Colonic mucosa (tissue), 4 donors: ENCODE measurements around the gene GNA14. TPM values are rescaled to one million over a fixed set of nuclear protein-coding genes. Genes with fewer than 3 reads are reported as not detected.

ENCODE experiments used
- DNase-seq: peaks from one replicate; pipeline ENCODE4 v3.0.0-alpha.2; 2020
- H3K27ac ChIP-seq: fragments of 200-600 bp; one replicate; pipeline ENCODE4 v1.8.0; 2021
- H3K27me3 ChIP-seq: fragments of 200-600 bp; one replicate; pipeline ENCODE4 v1.8.0; 2021
- H3K36me3 ChIP-seq: fragments of 200-600 bp; one replicate; pipeline ENCODE4 v1.8.0; 2021
- H3K4me1 ChIP-seq: fragments of 200-600 bp; one replicate; pipeline ENCODE4 v1.8.0; 2021; ENCODE audit warnings: mild to moderate bottlenecking
- H3K4me3 ChIP-seq: fragments of 200-600 bp; one replicate; pipeline ENCODE4 v1.8.0; 2021
- H3K9ac ChIP-seq, 2 donors: one replicate each; pipeline ENCODE4 v1.7.0; 2013; ENCODE audit warnings: control low read depth in 2 of 2, low read depth in 2 of 2, low read length in 2 of 2
- H3K9me3 ChIP-seq: fragments of 200-600 bp; one replicate; pipeline ENCODE4 v1.8.0; 2021
- intact Hi-C: fragments of 100-400 bp; cut with DNase I; formaldehyde crosslinking; loops from one replicate; pipeline ENCODE4 v1.14.1; 2022
- total RNA-seq, 2 donors: library from RNA; stranded (reverse); fragmentation: NEBNext Ultra II Directional in 1 of 2; extraction: Animal tissue kit (Norgen Biotek cat#: 25700) in 1 of 2; gene quantifications; one replicate each; pipeline ENCODE4 v1.2.1, GENCODE V29; 2021
- TF ChIP-seq, protein P1 (sequence below): fragments of 200-600 bp; IDR thresholded peaks from one replicate; pipeline ENCODE4 v1.8.0; 2022; ENCODE audit warnings: antibody characterized with exemption, mild to moderate bottlenecking
- donor health status: healthy.
- donor health status: DM: no; HTN: no; CAD: no.
- donor health status: DM: no; HTN: no; CAD: no.

GNA14 gene
- total RNA-seq, 2 donors from 2014 or later, result 7.9 to 11.7 TPM

GRCh38 chr9:77543131-77543822 lies 104.8 kb downstream of the GNA14 start:
- intact Hi-C loops, result no loop called here

DNA sequence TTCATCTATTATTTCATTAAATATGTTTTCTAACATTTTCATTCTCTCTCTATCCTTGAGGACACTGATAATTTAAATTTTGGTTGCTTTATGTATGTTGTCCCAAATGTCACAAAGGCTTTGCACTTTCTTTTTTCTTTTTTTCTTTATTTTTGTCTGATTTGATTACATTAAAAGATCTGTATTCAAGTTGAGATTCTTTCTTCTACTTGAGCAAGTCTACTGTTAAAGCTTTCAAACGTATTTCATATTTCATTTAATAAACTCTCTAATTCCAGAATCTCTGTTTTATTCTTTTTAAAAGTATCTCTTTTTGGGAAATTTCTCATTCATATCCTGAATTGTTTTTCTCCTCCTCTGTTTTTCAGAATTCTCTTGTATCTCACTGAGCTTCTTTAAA lies 106.5 kb downstream of the GNA14 start:
- no peak overlapping the region for H3K27ac ChIP-seq
- TF ChIP-seq, protein P1, sequence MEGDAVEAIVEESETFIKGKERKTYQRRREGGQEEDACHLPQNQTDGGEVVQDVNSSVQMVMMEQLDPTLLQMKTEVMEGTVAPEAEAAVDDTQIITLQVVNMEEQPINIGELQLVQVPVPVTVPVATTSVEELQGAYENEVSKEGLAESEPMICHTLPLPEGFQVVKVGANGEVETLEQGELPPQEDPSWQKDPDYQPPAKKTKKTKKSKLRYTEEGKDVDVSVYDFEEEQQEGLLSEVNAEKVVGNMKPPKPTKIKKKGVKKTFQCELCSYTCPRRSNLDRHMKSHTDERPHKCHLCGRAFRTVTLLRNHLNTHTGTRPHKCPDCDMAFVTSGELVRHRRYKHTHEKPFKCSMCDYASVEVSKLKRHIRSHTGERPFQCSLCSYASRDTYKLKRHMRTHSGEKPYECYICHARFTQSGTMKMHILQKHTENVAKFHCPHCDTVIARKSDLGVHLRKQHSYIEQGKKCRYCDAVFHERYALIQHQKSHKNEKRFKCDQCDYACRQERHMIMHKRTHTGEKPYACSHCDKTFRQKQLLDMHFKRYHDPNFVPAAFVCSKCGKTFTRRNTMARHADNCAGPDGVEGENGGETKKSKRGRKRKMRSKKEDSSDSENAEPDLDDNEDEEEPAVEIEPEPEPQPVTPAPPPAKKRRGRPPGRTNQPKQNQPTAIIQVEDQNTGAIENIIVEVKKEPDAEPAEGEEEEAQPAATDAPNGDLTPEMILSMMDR, result no peak
- DNase-seq, result no peak
- H3K36me3 ChIP-seq, result no peaks in the 10 kb centered on the region
- no peak overlapping the region for H3K4me3 ChIP-seq
- no peaks in the 10 kb centered on the region for H3K27me3 ChIP-seq
- H3K4me1 ChIP-seq, result no peaks in the 10 kb centered on the region
- H3K9me3 ChIP-seq, result no peaks in the 10 kb centered on the region
- intact Hi-C loops, result no loop called here
- H3K9ac ChIP-seq, result no peak overlapping the region

More at GRCh38 chr9:77543131-77543822, 104.8 kb downstream of the GNA14 start:
- H3K4me3 ChIP-seq, result no peak overlapping the region
- no peak for DNase-seq
- TF ChIP-seq, protein P1, result no peak
- no peaks in the 10 kb centered on the region for H3K4me1 ChIP-seq
- H3K9me3 ChIP-seq, result no peaks in the 10 kb centered on the region
- H3K36me3 ChIP-seq, result no peaks in the 10 kb centered on the region
- no peaks in the 10 kb centered on the region for H3K27me3 ChIP-seq
- H3K9ac ChIP-seq, result no peak overlapping the region
- no peak overlapping the region for H3K27ac ChIP-seq

DNA sequence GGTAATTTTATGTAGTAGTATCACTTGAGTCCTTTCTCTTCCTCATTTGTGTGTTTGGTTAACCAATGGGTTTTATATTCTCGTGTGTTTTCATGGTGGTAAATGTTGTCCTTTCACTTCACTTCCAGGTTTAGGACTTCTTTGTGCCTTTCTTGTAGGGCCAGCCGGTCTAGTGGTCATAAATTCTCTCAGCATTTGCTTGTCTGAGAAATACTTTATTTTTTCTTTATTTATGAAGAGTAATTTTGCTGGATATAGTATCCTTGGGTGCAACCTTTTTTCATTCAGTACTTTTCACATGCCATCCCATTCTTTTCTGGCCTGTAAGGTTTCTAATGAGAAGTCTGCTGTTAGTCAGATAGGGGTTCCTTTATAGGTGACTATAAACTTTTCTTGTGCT lies 107.1 kb downstream of the GNA14 start:
- no peaks in the 10 kb centered on the region for H3K27me3 ChIP-seq
- no peak overlapping the region for H3K27ac ChIP-seq
- DNase-seq, result no peak
- no peaks in the 10 kb centered on the region for H3K36me3 ChIP-seq
- no peak overlapping the region for H3K9ac ChIP-seq
- H3K4me1 ChIP-seq, result no peaks in the 10 kb centered on the region
- TF ChIP-seq, protein P1, result no peak
- intact Hi-C loops, result no loop called here
- H3K4me3 ChIP-seq, result no peak overlapping the region
- H3K9me3 ChIP-seq, result no peaks in the 10 kb centered on the region

GRCh38 chr9:77534376-77535057 lies 113.6 kb downstream of the GNA14 start:
- Histone ChIP-seq H3K4me1 (peaks cover 3% of the 10 kb centered on the region), H3K4me3 (no peak overlapping the region), H3K9me3 (no peaks in the 10 kb centered on the region), H3K27ac (peak overlapping the region; percentile 58), H3K27me3 (no peaks in the 10 kb centered on the region), H3K9ac (no peak overlapping the region), H3K36me3 (no peaks in the 10 kb centered on the region)
- DNase-seq, result peak; percentile 35
- TF ChIP-seq, protein P1, result no peak
- intact Hi-C loops, result no loop called here

DNA sequence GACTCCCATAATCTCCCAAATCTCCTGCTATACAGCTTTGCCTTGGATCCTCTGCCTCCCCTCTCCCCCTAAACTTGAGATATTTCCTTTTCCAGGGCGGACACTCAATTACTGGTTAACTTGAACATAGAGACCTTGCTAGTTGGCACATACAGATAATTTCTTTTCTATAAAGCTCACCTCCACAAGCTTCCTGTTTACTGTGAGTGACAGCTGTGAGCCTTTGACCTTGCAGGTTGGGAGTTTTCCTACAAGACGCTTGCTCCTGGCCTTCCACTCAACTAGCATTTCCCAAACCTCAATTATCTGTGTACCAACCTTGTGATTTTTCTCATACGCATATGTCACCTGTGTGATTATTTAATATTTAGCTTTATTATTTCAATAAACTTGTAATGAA lies 114.5 kb downstream of the GNA14 start:
- DNase-seq, result peak; percentile 69
- intact Hi-C loops, result no loop called here
- Histone ChIP-seq H3K27me3 (no peaks in the 10 kb centered on the region), H3K9me3 (no peaks in the 10 kb centered on the region), H3K27ac (peak overlapping the region; percentile 58), H3K4me3 (no peak overlapping the region), H3K36me3 (no peaks in the 10 kb centered on the region), H3K9ac (peak overlapping the region in 1 of 2 donors; percentile 42), H3K4me1 (peaks cover 3% of the 10 kb centered on the region)
- TF ChIP-seq, protein P1, result no peak
